NB4 (cell line): Measurements from ENCODE around the gene B4GALT2.

Experiments used
- MYC ChIP-seq: IDR thresholded peaks from 2 replicates; pipeline ENCODE4 v1.6.1; 2011; ENCODE audit warnings: low read depth, low read length
- POLR2A ChIP-seq: IDR thresholded peaks from 2 replicates; pipeline ENCODE4 v1.6.1; 2011; ENCODE audit warnings: mild to moderate bottlenecking; ENCODE audit not compliant: insufficient read length; ENCODE audit errors: extremely low read depth
- TF ChIP-seq, protein P1 (sequence below): IDR thresholded peaks from one replicate; pipeline ENCODE4 v1.5.1; 2012; ENCODE audit warnings: low read depth, low read length
- TF ChIP-seq, protein P2 (sequence below): IDR thresholded peaks from 2 replicates; pipeline ENCODE4 v1.6.1; 2011; ENCODE audit warnings: low read depth, low read length

DNA sequence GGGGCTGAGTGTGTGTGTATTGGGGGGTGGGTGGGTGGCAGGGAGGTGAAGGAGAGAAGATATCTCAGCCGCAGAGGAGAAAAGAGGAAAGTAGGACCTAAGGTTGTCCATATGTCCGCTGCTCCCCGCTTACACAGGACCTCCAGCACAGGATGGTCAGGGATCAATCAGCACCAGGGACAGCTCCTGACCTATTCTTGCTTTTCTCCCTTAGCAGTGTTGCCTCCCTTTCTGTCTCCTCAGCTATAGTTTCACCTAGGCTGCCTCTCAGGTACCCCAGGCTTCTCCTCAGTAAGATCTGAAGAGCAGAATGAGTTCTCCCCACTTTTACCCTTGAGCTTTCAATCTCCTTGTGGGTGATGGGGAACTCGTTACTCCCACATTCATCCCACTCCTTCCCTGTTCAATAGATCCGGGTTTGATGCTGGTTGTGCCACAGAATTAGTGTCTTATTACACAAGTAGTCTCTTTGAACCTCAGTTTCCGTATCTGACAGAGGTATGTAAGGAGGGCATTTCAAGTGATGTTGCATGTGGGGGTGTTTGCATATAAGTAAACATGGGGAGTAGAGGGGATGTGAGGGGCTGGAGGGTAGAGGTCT, 10.6 kb upstream of the B4GALT2 start:
- TF ChIP-seq, protein P1, sequence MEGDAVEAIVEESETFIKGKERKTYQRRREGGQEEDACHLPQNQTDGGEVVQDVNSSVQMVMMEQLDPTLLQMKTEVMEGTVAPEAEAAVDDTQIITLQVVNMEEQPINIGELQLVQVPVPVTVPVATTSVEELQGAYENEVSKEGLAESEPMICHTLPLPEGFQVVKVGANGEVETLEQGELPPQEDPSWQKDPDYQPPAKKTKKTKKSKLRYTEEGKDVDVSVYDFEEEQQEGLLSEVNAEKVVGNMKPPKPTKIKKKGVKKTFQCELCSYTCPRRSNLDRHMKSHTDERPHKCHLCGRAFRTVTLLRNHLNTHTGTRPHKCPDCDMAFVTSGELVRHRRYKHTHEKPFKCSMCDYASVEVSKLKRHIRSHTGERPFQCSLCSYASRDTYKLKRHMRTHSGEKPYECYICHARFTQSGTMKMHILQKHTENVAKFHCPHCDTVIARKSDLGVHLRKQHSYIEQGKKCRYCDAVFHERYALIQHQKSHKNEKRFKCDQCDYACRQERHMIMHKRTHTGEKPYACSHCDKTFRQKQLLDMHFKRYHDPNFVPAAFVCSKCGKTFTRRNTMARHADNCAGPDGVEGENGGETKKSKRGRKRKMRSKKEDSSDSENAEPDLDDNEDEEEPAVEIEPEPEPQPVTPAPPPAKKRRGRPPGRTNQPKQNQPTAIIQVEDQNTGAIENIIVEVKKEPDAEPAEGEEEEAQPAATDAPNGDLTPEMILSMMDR, result no peak
- TF ChIP-seq POLR2A, result no peak
- TF ChIP-seq, protein P2, sequence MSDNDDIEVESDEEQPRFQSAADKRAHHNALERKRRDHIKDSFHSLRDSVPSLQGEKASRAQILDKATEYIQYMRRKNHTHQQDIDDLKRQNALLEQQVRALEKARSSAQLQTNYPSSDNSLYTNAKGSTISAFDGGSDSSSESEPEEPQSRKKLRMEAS, result no peak
- TF ChIP-seq MYC, result no peak
